GM19035 (cell line): ENCODE data around the gene ABI3BP.
"Not testable (repeated sequence)": the region's sequence is repeated elsewhere in the genome, so short reads cannot be mapped to it uniquely, and the experiment has no call there.

Experiments used
- ATAC-seq: cut with Tn5 transposase; IDR thresholded peaks from one replicate; pipeline ENCODE4 v1.9.1; 2021; ENCODE audit not compliant: unreplicated experiment

The ABI3BP gene, protein sequence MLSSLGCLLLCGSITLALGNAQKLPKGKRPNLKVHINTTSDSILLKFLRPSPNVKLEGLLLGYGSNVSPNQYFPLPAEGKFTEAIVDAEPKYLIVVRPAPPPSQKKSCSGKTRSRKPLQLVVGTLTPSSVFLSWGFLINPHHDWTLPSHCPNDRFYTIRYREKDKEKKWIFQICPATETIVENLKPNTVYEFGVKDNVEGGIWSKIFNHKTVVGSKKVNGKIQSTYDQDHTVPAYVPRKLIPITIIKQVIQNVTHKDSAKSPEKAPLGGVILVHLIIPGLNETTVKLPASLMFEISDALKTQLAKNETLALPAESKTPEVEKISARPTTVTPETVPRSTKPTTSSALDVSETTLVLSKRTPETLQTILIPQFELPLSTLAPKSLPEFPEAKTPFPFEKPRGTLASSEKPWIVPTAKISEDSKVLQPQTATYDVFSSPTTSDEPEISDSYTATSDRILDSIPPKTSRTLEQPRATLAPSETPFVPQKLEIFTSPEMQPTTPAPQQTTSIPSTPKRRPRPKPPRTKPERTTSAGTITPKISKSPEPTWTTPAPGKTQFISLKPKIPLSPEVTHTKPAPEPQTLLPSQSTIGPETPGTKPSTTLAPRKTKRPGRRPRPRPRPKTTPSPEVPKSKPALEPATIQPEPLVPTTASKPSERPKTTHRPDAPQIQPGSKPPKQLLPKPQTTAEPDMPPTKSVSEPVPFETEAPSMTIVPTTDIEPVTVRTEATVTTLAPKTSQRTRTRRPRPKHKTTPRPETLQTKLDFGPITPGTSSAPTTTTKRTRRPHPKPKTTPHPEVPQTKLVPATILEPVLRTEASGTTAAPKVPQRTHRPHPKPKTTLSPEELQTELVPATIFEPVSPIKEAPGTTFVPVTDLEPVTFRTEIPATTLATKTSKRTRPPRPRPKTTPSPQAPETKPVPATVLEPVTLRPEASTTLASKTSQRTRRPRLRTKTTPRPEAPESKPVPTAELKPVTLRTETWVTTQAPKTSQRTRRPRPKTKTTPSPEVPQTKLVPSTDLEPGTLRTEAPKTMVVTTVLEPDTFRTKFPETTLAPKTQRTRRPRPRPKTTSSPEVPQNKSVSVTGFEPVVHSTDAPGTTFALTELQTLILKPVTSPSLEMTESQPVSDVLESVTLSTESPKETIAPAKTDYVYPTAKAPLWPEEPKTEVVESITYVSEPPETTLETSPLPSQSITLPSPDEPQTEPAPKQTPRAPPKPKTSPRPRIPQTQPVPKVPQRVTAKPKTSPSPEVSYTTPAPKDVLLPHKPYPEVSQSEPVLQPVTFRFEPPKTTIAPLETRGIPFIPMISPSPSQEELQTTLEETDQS (N-terminal part only)

DNA sequence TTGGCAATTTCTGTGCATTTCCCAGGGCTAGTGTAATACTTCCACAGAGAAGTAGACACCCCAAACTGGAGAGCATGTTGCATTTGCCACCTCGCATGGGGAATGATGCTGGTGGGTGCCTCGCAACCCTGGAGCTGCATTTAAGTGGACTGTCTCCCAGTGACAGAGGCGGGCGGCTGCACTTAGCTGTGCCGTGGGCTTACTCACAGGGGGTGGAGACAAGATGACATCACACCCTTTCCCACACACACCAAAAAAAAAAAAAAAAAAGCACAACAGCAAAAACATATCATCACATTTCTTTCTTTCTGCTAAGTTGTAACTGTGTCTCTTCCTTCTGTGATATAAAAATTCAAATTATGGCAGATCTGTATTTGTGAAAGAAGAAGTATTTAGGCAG, at the start of gene ABI3BP:
Gene ABI3BP (minus strand): TSS at position 113 of the 400 bp plus-strand sequence. CDS start 37 bp downstream, at position 76.
- no peak for ATAC-seq

DNA sequence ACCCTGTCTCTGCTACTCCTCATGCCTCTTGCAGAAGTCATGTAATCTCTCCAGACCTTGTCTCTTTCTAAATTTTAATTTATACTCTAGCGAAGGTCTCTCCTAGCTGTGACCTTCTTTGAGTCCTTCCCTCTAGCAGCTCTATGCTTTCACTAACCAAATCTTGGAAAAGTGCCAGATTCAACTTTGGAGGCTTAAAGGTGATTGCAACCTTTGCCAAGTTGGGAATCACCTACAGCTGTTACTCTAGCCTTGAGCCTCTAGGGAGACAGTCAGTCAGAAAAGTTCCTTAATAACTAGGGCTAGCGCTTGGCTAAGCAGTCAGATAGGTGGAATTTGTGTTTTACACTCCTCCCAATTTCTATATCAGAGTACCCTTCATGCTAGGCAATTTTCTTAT, 46.1 kb upstream of the ABI3BP start:
- no peak for ATAC-seq

- ATAC-seq: no peak
Observed at GRCh38 chr3:101038880-101039279, 45.7 kb upstream of the ABI3BP start.

GRCh38 chr3:101038393-101038792, 45.2 kb upstream of the ABI3BP start:
- ATAC-seq: no peak

- no peak for ATAC-seq
Observed at GRCh38 chr3:101037613-101038012, 44.4 kb upstream of the ABI3BP start.

- ATAC-seq: no peak
Observed at GRCh38 chr3:101036676-101037075, 43.5 kb upstream of the ABI3BP start.

GRCh38 chr3:101036213-101036618, 43.0 kb upstream of the ABI3BP start:
- ATAC-seq: no peak

- ATAC-seq: no peak
Observed at GRCh38 chr3:101027286-101027685, 34.1 kb upstream of the ABI3BP start.

- ATAC-seq: no peak
Observed at GRCh38 chr3:101026881-101027280, 33.7 kb upstream of the ABI3BP start.

DNA sequence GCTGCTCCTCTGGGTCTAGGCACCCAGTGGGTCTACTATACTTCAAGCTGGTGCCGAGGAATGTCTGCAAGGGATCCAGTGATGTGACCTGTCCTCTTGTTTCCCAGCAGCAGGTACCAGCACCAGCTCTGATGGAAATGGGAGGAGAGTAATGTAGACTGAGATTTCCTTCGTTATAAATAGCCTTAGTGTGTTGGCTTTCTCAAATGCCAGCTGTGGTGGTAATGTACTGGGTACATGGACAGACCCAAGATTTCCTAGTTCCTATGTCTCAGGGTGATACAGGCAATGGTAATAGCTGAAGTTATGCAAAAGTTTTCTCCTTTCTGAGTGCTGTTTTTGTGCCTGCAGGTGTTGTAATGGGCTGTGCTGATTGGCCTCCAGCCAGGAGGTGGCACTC, 33.0 kb upstream of the ABI3BP start:
- no peak for ATAC-seq

GRCh38 chr3:101020351-101021015, 27.3 kb upstream of the ABI3BP start:
- ATAC-seq: no peak

- ATAC-seq: no peak
Observed at GRCh38 chr3:101017017-101017416, 23.8 kb upstream of the ABI3BP start.

DNA sequence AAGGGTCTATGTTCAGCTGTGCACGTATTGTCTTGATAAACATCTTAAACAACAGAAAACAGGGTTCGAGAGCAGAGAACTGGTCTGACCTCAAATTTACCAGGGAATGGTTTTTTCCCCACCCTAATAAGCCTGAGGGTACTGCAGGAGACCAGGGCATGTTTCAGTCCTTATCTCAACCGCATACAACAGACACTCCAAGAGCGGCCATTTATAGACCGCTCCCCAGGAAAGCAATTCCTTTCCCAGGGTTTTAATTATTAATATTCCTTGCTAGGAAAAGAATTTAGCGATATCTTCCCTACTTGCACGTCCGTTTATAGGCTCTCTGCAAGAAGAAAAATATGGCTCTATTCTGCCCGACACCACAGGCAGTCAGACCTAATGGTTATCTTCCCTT, 19.1 kb upstream of the ABI3BP start:
- ATAC-seq: not testable (repeated sequence)

DNA sequence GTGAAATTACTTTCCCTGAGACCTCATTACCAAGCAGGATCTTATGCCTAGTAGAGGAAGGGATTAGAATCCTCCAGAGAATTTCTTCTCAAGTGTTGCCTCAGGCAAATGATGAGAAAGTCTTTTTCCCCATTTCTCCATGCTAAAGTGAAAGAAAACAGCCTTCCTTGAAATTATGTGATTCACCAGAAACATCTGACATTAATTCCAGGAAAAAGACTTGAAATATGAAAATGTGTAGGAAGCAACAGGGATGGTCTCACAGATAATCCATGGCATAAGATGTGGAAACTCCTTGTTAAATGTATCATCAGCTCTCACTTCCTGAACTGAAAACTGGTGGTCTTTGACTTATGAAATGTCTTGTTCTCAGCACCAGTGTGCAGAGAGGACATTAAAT, 17.9 kb upstream of the ABI3BP start:
- no peak for ATAC-seq

DNA sequence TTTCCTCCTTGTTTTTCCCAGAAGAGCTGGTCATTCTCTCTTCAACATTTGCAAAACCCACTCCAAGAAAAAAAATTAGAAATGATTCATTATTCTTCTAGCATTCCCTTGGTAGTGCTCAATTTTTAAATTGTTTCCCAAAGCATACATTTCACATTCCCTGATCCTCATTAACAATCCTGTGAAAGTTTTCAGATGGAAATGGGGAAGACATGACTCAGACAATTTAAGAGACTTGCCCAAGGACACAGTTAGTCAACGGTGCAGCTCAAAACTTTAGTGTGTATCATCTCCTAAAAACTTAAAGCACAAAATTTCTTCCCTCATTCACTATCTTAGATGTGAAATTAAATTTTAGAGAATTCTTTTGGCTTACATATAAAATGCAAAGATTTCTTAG, 17.1 kb upstream of the ABI3BP start:
- ATAC-seq: no peak

GRCh38 chr3:101009386-101009785, 16.2 kb upstream of the ABI3BP start:
- ATAC-seq: no peak

- ATAC-seq: no peak
Observed at GRCh38 chr3:100999160-100999559, 5.9 kb upstream of the ABI3BP start.

- ATAC-seq: no peak
Observed at GRCh38 chr3:100994809-100995208, 1.6 kb upstream of the ABI3BP start.

- no peak for ATAC-seq
Observed at GRCh38 chr3:100994187-100994586, 966 bp upstream of the ABI3BP start.

DNA sequence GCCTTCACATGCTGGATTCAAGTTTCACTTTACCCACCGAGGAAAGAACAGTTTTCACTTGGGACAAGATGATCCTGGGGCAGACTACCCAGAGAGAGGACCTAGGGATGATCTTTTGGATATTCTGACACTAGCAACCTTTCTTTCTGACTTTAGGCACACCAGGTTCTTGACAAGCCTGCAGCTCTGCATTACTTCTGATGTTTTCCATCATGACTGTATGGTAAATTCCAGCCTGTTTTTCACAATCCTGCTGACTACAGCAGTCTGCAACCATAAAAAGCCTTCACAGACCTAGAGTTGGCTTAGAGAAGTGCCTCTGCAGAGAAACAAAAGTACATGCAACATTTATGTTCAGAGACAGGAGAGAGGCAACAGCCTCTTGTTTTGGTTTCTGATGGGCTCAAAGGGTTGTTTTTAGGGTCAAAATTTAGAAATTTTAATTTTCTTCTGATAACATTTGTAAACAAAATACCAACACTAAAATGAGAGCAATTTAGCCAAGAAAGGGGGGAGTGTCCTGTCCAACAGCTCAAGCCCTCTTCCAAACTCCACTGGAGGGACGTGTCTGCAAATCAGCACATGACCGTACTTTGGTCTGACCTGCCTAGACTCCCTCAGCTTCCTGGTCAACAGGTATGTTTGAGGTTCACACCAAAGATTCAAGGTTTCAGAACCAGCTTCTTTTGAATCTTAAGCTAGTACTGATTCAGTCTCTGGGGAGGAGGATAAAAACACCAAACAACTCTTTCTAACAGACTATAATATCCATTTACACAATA, 799 bp downstream of the ABI3BP start:
- ATAC-seq: no peak
